PC-9 (cell line): ENCODE data around the gene CDO1.

Experiments
- CTCF ChIP-seq: fragments of 200-600 bp; sonication (generic); conservative IDR thresholded peaks from 2 replicates; pipeline ENCODE4 v1.6.1; 2017; ENCODE audit warnings: mixed run types, antibody characterized with exemption, mild to moderate bottlenecking, moderate library complexity
- EZH2 ChIP-seq: fragments of 200-600 bp; sonication (generic); IDR thresholded peaks from 2 replicates; pipeline ENCODE4 v1.8.0; 2017; ENCODE audit warnings: antibody characterized with exemption, low read depth

- TF ChIP-seq CTCF (no peak), EZH2 (no peak)
Measured at GRCh38 chr5:115778417-115778816, 38.0 kb downstream of the CDO1 start.
